HG03521 (cell line): ENCODE data around the gene WTIP.
"Not testable (repeated sequence)": the region's sequence is repeated elsewhere in the genome, so short reads cannot be mapped to it uniquely, and the experiment has no call there.

Experiments
- ATAC-seq: cut with Tn5 transposase; IDR thresholded peaks from one replicate; pipeline ENCODE4 v1.9.1; 2021; ENCODE audit warnings: mild to moderate bottlenecking, moderate library complexity; ENCODE audit not compliant: unreplicated experiment

Gene WTIP

DNA sequence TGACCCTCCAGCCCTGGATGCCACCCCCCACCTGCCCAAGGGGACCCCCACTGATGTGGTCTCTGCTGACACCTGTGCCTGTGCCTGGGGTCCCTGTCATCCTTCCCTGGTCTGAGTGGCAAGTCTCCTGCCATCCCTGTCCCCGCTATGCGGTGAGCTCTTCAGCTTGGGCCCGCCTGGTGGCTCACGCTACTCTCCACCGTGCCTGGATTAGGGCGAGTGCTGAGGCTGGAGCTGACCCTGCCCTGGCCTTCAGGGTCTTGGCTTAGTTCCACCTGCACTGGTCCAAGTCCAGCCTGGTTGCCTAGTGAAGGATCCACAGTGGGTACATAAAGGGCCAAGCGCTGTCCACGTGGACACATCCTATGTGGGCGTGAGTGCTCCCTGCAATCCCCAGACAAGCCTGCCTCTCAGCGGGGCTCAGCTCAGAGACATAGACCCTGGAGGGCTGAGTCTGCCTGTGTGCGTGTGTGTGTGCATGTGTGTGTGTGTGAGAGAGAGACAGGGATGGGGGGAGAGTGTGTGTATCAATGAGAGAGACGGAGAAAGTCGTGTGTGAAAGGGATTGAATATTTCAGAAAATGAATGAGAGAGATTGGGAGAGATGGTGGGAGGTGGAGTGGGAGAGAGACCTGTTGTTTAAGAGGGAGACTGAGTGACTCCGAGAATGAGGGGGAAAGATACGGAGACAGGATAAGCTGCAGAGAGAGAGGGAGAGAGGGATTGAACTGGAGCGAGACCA lies 22.1 kb downstream of the WTIP start:
- ATAC-seq = no peak

DNA sequence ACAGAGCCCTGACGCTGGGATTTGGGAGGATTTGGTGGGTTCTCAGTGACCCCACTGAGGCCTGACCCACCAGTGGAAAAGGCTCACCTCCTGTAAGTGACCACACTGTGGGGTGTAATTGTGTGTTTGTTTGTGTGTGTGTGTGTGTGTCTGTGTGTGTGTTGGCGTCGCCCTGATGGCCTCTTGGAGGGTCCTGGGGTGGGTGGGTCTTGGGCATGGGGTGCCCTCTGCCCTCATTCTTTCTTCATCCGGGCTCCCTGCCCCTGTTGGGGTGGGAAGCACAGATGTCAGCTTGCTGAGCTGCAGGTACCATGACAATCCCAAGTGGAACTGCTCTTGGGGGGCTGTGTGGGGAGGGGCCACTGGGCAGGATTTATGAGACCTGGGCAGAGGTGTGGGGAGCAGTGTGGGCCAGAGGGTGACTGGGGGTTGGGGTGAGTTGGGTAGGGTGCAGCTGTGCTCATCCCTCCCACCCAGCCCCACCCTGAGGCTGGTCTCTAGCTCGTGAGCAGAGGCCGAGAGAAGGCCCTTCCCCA lies 22.8 kb downstream of the WTIP start:
- no peak for ATAC-seq

DNA sequence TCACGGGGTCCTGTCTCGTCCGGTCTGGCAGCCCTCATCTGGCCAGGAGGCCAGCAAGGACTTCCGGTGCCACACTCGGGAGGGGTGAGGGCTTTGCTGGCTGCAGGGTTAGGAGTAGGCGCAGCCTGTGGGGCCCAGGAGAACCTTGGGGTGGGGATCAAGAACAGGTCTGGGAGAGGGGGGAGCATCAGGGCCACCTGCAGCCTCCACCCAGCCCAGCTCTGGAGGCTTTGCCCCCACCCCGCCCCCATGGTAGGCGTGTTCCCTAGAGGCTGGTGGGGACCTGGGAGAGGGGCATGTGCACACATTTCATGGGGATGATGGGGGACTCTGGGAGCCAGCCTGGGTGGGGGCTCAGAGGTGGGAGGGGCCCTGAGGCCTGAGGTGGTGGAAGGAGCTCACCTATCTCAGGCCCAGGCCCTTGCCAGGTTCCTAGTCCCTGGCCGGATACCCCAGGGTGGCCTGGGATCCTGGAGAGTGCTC lies 23.3 kb downstream of the WTIP start:
- no peak for ATAC-seq

DNA sequence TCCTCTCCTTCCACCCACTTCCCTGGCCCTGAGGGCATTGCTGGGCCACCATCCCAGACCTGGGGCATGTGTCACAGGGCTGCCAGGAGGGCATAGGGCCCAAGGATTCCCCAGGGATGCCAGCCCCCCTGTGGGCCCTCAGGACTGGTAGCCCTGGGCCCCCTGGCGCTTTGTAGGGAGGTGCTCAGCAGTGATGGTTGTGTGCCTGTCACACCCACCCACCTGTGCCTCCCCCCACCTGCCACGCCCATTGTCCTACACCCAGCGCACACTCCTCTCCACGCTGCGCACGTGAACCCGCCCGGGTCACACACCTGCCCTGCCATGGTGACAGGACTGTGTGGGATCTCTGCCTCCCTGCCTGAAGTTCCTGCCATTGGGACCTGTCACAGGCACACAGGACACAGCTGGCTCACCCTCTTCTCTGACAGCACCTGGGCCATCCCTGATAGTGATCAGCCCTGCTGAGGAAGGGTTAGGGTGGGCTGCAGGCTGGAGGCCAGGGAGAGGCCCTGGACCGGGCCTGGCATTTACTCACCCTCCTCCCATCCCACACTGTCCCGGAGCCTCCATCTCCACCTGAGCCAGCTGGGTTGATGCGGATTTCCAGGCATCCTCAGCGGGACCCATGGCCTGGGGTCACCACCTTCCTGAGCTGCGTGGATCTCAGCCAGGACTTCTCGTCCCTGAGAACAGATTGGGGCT lies 23.9 kb downstream of the WTIP start:
- no peak for ATAC-seq

DNA sequence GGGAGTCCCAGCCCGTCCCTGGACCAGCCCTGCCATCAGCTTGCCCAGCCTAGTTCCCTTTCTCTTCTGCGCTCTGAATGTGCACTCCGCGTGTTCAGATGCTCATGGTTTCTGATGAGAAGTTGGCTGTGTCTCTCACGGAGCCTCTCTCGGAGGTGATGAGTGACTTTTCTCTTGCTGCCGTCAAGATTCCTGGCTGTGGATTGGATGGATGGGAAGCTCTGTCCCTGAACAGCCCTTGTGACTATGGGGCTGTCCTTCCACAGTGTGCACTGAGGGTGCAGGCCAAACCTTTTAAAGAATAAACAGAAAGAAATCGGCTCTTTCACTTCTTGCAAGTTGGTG lies 24.4 kb downstream of the WTIP start:
- no peak for ATAC-seq

DNA sequence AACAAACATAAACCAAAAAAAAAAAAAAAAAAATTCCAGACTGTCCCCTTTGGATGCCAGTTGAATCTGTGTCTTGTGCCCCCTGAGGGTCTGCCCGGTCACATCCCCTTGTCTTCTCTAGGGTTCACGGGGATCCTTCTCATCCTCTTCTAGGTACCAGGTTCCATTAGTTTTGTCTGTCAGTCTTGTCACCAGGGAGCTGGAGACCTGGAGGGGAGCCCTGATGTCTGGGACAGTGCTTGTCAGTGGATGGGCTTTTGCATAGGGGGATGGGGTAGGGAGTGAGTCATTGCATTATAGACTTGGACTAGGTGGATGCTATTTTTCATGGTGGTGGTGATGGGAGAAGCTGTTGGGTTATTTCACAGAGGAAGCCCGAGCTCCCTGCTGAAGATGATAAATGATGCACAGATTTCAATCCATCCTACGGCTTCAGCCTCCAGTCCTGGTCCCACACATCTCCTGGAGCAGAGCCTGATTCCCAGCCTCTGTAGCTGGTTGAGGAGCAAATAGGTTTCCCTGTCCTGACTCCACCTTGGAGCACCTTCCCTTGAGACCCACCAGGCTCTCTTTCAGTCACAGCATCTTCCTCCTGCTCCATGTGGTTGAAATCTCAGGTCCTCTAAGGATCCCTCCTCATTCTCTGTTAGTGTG lies 26.0 kb downstream of the WTIP start:
- ATAC-seq = no peak

DNA sequence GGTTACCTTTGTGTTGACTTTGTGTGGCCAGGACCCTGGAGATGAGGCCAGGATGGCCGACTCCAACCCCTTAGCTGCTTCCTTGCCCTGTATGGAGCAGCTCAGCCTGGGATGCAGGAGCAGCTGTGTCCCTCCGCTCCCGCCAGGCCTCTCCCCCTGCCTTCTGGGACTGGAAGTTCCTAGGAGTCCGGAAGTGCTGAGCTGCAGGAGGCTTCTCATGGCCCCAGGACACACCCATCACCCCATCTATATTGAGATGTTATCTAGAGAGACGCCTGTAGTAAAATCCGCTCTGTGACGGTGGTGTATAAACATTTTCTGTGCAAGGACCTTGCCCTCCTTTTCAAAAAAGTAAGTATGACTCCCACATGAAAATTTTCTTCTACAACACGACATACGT lies 27.0 kb downstream of the WTIP start:
- no peak for ATAC-seq

DNA sequence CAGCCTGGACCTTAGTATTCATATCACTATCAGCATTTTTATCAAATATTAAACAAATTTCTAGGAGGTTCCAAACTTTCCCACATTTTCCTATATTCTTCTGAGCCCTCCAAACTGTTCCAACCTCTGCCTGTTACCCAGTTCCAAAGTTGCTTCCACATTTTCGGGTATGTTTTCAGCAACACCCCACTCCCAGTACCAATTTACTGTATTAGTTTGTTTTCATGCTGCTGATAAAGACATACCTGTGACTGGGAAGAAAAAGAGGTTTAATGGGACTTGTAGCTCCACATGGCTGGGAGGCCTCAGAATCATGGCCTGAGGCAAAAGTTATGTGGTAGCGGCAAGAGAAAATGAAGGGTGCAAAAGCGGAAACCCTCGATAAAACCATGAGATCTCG lies 29.3 kb downstream of the WTIP start:
- ATAC-seq = not testable (repeated sequence)

DNA sequence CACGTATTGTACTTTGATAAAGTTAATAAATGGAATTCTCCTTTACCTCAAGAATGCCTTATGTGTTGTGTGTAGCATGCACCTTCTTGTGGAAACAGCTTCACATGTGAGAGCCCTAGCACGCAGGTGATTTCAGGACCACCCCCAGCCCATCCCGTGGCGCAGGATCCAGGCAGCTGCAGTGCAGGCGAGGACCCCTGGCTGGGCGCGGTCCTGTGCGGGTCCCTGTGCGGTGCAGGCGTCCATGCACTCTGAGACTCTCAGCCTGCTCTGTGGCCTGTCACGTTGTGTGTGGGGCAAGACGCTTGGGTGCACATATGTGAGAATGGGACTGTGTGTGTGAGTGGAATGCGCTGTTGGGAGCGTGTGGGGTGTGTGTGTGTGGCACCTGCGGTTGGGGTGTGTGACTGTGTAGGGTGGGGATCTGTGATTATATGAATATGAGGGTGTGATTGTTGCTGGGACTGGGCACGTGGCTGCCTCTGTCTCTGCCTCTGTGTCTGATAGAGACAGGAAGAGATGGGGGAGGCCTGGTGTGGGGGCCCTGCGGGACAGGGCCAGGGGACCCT lies 30.8 kb downstream of the WTIP start:
- ATAC-seq = no peak

DNA sequence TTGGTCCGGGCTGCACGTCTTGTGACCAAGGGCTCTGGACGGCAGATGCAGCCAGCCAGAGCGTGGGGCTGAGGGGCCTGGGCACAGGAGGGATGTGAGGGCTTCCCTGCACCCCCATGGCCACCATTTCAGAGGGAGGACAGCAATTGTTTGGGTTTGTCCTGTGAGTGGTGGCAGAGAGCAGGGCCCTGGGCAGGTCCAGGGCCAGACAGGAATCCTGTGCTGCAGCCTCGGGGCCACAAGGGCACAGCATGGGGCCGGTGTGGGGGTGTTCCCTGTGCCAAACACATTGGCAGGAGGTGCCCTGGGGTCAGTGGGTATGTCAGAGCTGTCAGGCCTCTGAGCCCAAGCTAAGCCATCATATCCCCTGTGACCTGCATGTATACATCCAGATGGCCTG lies 32.2 kb downstream of the WTIP start:
- ATAC-seq = no peak

DNA sequence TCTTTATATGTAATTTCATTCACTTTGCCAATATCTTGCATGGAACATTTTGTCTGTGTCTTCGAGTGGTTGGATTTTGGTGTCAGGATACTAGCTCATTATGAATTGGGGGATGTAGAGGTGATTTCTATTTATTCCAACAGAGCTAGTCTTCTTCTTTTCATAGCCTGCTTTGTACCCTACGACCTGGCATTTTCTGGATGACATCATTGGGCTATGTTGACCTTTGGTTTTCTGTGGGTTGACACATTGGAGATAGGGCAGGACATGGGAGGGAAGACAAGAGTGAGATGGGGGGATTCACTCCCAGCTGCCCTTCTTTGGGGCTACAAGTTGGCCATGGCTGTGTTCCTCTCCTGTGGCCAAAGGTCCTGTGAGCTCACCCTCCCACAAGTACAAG lies 38.0 kb downstream of the WTIP start:
- no peak for ATAC-seq

DNA sequence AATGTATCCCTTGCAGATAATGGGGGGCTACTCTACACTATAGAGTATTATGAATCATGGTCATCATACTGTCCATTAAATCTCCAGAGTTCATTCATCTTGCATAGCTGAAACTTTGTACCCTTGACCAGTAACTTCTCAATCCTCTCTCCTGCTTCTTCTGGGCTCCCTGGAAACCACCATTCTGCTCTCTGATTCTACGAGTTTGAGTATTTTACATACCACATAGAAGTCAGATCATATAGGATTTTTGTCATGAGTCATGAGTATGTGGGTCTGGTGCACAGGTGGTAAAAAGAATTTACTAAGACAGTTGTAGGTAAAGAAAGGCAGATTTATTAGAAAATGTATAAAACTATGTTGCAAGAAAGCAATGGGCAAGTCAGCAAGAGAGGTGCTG lies 41.9 kb downstream of the WTIP start:
- no peak for ATAC-seq

DNA sequence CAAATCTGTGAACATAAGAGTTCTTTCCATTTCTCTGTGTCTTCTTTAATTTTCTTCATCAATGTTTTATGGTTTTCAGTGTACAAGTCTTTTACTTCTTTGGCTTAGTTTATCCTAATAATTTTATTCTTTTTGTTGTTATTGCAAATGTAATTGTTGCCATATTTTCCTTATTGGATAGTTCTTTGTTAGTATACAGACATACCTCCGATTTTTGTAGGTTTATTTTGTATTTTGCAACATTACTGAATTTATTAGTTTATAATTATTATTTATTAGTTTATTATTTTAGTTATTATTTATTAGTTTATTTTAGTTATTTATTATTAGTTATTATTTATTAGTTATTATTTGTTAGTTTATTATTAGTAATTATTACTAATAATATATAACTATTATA lies 43.4 kb downstream of the WTIP start:
- ATAC-seq = no peak

DNA sequence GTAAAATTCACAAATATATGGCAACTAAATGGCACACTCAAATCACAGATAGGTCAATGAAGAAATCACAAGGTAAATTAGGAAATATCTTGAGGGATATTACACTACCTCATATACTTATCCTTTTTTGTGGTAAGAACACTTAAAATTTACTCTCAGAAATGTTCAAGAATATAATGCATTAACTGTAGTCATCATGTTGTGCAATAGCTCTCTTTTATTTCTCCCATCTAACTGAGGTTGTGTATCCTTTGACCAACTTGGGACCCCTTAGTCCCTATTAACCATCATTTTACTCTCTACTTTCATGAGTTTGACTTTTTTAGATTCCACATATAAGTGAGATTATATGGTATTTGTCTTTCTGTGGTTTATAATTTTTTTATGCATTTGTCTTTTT lies 52.6 kb downstream of the WTIP start:
- no peak for ATAC-seq

DNA sequence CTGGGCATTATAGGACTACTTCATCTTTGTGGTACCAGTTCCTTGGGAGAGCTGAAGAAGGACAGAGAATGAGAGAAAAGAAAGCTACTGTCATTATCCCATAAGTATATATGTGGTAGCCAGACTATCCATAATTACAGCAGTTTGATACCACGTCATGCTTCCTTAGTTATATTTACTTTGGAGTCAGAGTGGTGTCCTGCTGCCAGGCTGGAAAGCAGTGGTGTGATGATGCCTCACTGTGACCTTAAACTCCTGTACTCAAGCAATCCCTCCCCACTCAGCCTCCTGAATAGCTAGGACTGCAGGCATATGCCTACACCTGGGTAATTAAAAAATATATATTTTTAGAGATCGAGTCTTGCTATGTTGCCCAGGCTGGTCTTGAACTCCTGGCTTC lies 57.8 kb downstream of the WTIP start:
- no peak for ATAC-seq

DNA sequence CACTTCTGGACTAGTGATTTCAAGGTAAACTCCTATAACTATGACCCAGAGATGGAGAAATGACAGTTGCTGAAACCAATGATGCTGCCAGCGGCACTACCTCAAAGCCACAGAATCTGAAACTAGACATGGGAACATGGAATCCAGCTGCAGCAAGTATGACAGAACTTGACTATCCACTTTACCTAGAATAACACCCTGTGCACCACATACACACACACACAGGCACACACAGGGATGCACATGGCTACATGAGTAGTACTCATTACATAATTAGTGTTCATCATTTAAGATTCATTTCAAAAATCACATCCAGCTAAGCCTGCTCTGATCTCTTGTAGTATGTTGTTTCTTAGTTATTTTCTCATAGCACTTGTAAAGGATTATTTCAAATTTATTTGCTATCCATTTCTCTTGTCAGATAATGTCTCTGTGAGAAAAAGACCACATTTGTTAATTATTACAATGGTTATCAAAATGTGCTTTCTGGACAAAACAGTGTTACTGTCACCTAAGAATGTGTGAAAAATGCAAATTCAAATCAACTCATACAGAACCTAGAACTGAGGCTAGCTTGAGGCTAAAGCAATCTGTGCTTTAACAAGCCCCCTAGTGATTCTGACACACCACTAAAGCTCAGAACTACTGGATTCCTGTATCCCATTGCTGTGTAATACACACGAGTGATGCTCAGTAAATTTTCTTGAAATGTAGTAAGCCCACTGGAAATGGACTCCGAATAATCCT lies 59.4 kb downstream of the WTIP start:
- no peak for ATAC-seq

DNA sequence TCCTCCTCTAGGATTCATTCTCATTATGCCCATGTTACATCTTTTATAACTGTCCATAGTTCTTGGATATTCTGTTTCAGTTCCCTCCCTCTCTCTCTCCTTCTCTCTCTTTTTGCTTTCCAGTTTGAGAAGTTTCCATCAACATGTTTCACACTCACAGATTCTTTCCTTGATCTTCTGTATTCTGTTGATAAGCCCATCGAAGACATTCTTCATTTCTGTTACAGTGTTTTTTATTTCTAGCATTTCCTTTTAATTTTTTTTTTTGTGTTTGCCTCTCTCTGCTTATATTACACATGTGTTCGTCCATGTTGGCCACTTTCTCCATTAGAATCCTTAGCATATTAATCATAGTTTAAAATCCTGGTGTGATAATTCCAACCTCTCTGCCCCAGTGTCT lies 68.3 kb downstream of the WTIP start:
- no peak for ATAC-seq

DNA sequence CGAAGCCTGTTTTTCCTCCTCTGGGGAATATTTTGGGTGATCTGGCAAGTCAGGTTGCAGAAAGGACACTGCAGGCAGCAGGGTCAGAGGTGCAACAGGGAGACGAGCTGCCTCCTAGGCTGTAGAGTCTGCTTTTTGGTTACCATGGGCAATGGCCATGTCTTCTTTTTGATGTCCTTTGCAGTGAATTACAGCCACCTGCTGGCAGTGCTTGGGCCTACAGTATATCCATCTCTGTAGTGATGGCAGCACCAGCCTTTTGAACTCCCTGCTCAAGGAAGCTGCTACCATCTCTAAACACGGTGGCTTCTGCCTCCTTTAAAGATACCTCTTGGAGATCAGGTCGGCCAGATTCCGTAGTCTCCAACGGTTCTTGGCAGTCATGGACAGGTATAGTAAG lies 73.9 kb downstream of the WTIP start:
- ATAC-seq = no peak

DNA sequence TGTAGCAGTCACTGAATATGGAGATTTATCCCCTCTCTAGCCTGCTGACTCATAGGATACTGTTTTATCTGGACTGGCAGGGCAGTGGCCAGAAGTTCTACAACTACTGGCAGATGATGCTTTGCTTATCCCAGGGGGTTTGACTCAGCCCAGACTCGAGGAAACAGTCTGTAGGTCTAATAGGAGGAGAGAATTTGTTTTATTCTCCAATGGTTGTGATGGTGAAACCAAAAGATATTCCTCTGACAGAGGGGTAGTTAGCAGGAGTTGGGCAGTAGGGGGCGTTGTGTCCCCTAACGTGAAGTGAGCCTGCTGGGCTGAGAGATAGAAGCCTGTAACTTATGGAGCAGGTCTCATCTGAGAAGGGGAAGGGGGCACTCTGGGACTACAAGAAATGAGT lies 74.9 kb downstream of the WTIP start:
- no peak for ATAC-seq

DNA sequence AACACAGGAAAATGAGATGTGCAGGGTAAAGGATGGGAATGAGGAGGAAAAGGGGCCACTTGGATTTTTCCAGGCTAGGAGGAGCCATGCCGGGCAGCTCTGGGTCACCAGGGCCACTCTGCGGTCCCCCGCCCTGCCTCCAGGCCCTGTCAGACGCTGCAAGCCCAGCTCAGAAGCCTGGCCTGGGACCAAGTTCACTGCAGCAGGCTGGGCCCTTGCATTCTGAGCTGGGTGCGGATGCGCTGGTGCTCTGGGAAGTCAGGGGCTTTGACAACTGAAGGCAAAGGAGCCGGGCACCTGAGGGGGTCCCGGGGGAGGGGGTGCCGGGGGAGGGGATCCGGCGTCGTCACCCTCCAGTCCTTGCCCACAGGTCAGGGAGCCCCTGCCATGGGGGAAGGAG lies 77.5 kb downstream of the WTIP start:
- no peak for ATAC-seq

DNA sequence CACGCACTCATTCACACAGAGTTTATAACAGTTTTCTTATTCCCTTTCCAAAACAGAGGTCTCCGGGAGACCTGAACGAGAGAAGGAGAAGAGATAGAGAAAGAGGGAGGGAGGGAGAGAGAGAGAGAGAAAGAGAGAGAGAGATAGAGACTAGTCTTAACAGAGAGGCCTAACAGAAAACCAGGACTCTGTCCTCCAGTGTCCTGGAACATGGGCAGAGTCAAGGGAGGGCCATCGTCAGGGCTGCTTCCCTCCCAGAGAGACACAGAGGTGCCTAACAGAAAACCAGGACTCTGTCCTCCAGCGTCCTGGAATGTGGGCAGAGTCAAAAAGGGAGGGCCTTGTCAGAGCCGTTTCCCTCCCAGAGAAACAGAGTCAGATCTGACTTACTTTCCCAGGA lies 78.7 kb downstream of the WTIP start:
- no peak for ATAC-seq
